Lower lobe of right lung (tissue), 2 donors: ENCODE measurements around the gene SRRM5. TPM values are rescaled to one million over a fixed set of nuclear protein-coding genes. Genes with fewer than 3 reads are reported as not detected.

ENCODE experiments used
- ATAC-seq, 2 donors: fragments of 200-7000 bp; cut with Tn5 transposase; one replicate each; pipeline ENCODE4 v1.9.1; 2020 to 2022; ENCODE audit warnings: mild to moderate bottlenecking in 2 of 2, moderate library complexity in 2 of 2
- DNase-seq: peaks from one replicate; pipeline ENCODE4 v3.0.0-alpha.2; 2020
- H3K27ac ChIP-seq: fragments of 200-600 bp; one replicate; pipeline ENCODE4 v1.8.0; 2022
- H3K27me3 ChIP-seq: fragments of 200-600 bp; one replicate; pipeline ENCODE4 v1.8.0; 2022; ENCODE audit warnings: low read depth
- H3K36me3 ChIP-seq: fragments of 200-600 bp; one replicate; pipeline ENCODE4 v1.8.0; 2022; ENCODE audit warnings: mild to moderate bottlenecking
- H3K4me1 ChIP-seq: fragments of 200-600 bp; one replicate; pipeline ENCODE4 v1.8.0; 2022
- H3K4me3 ChIP-seq: fragments of 200-600 bp; one replicate; pipeline ENCODE4 v1.8.0; 2022; ENCODE audit warnings: mild to moderate bottlenecking
- H3K9me3 ChIP-seq: fragments of 200-600 bp; one replicate; pipeline ENCODE4 v1.8.0; 2022
- CTCF ChIP-seq: fragments of 200-600 bp; IDR thresholded peaks from one replicate; pipeline ENCODE4 v1.8.0; 2022; ENCODE audit warnings: antibody characterized with exemption, mild to moderate bottlenecking
- intact Hi-C: fragments of 100-400 bp; cut with DNase I; formaldehyde crosslinking; loops from one replicate; pipeline ENCODE4 v1.11.0; 2022
- total RNA-seq: library from RNA; stranded (reverse); fragmentation: NEBNext Ultra II Directional; extraction: Animal tissue kit (Norgen Biotek cat#: 25700); gene quantifications from one replicate; pipeline ENCODE4 v1.2.1, GENCODE V29; 2021
- donor health status: DM: no; HTN: yes; CAD: no; lungs with severe emphysema.

The SRRM5 gene
- total RNA-seq, 1 donor from 2014 or later, result 0.24 TPM

DNA sequence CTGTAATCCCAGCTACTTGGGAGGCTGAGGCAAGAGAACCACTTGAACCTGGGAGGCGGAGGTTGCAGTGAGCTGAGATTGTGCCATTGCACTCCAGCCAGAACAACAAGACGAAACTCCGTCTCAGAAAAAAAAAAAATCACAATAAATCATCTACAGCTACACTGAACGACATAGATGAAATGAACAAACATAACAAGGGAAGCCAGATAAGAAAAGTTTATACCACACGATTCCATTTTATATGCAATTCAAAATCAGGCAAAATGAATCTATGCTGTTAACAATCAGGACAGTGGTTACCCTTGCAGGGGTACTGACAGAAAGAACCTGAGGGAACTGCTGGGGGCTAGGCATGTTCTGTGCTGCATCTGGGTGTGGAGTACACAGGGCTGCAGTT lies 42.2 kb upstream of the SRRM5 start:
- intact Hi-C loops, result no loop called here
- Histone ChIP-seq H3K36me3 (peaks cover 8% of the 10 kb centered on the region), H3K27ac (no peak overlapping the region), H3K27me3 (no peaks in the 10 kb centered on the region), H3K4me3 (no peak overlapping the region), H3K4me1 (peaks cover 7% of the 10 kb centered on the region), H3K9me3 (no peaks in the 10 kb centered on the region)
- DNase-seq, result no peak
- no peak for TF ChIP-seq CTCF
- ATAC-seq, result no peak

DNA sequence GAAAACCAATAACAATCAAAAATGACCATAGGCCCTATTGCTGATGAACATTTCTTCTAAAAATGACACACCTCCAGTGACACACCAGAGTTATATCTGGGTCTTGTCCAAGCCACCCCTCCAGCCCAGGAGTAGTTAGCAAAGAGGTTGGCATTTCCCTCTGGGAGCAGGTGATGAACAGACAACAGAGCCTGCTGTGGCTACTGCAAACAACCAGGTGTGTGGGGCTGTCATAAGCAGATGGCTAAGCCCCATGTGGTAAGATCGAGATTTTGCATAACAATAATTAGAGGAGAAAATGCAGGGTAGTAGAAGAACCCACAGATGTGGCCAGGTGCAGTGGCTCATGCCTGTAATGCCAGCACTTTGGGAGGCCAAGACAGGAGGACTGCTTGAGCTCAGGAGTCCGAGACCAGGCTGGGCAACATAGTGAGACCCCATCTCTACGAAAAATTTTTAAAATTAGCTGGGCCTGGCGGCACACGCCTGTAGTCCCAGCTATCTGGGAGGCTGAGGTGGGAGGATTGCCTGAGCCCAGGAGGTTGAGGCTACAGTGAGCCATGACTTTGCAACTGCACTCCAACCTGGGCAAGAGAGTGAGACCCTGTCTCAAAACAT lies 41.6 kb upstream of the SRRM5 start:
- no peak for TF ChIP-seq CTCF

GRCh38 chr19:43572171-43572588 lies 39.7 kb upstream of the SRRM5 start:
- Histone ChIP-seq H3K36me3 (peaks cover 8% of the 10 kb centered on the region), H3K4me1 (peaks cover 15% of the 10 kb centered on the region), H3K4me3 (no peak overlapping the region), H3K27me3 (no peaks in the 10 kb centered on the region), H3K9me3 (no peaks in the 10 kb centered on the region), H3K27ac (no peak overlapping the region)
- no peak for TF ChIP-seq CTCF
- intact Hi-C loops, result no loop called here
- no peak for DNase-seq
- ATAC-seq, result peak in 1 of 2 donors; percentile 20

More for the DNA sequence above, 41.6 kb upstream of the SRRM5 start:
- no peak for ATAC-seq
- H3K9me3 ChIP-seq, result no peaks in the 10 kb centered on the region
- DNase-seq, result no peak
- peaks cover 8% of the 10 kb centered on the region for H3K36me3 ChIP-seq
- no peak overlapping the region for H3K27ac ChIP-seq
- peaks cover 10% of the 10 kb centered on the region for H3K4me1 ChIP-seq
- no peaks in the 10 kb centered on the region for H3K27me3 ChIP-seq
- no peak overlapping the region for H3K4me3 ChIP-seq
- intact Hi-C loops, result no loop called here

DNA sequence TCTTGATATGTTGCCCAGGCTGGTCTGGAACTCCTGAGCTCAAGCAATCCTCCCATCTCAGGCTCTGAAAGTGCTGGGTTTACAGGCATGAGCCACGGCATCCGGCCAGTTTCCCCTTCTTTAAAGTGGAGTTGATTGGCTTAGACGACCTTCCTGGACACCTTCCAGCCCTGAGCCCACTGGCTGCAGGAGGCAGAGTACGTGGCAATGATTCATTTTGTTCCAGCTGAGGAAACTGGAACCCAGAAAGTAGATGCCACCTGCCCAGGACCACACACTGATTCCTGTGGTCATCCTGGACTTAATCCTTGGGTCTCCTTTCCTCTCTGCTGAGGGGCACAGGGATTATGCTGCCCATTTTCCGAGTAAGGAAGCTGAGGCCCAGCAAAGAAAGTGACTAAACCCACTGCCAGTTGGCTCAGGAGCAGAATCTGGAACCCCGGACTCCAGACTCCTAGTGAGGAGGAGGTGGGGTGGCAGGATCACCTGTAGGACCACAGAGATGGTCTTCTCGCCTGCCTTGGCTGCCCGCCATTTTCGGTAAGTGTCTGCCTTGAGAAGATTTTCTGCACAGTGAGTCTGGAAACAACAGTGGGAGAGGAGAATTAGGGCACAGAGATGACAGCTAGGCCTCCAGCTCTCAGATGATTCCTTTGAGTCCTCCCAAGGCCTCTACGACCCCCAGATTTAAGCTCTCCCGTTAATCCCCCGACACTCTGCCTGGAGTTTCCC lies 37.3 kb upstream of the SRRM5 start:
- DNase-seq (peak; percentile 28), ATAC-seq (no peak)
- Histone ChIP-seq H3K27me3 (no peaks in the 10 kb centered on the region), H3K4me1 (peaks cover 15% of the 10 kb centered on the region), H3K4me3 (peak overlapping the region; percentile 74), H3K36me3 (peaks cover 4% of the 10 kb centered on the region), H3K27ac (peak overlapping the region; percentile 86), H3K9me3 (no peaks in the 10 kb centered on the region)
- no peak for TF ChIP-seq CTCF
- intact Hi-C loops, result no loop called here

DNA sequence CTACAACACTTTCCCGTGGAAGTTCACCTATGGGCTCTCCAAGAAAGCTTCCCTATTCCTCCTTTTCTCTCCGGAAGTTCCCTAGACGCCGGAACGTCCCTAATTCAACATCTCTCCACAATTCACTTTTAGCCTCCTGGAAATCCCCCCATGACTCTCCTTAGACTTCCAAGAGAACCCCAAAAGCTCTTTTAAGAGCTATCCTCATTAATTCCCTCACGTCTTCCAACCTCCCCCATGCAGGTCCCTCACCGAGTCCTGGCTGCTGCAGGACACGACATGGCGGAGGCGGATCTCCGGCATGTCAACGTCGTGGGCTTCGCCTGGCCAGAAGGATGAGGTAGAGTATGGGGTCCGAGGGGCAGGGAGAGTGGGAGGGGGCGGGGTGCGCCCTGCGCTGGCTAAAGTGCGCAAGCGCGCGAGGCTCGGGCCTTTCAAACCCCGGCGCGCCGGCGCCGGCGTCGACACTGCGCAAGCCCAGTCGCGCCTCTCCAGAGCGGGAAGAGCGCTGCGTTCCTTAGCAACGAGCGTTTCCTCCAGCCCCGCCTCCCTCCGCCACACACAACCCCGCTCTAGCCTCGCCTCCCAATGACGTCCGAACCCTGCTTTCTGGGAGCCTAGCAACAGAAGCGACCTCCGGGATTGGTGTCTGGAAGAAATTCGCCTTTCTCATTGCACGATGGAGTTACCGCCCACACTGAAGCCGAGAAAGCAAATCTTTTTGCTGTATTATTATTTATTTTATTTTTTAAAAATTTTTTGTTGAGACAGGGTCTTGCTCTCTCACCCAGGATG lies 36.5 kb upstream of the SRRM5 start, which contains the start of the genes PINLYP and XRCC1:
TSS of gene PINLYP (plus strand) at position 646 of the 795 bp plus-strand sequence. CDS start 1,391 bp downstream, outside the sequence.
TSS of gene XRCC1 (minus strand) at position 372 of the 795 bp plus-strand sequence. CDS start at position 303, 69 bp downstream.
- peak; percentile 99 for ATAC-seq
- no peaks in the 10 kb centered on the region for H3K9me3 ChIP-seq
- no peak for TF ChIP-seq CTCF
- intact Hi-C loops, result no loop called here
- peak; percentile 99 for DNase-seq
- peaks cover 4% of the 10 kb centered on the region for H3K36me3 ChIP-seq
- H3K27ac ChIP-seq, result peak within 1 kb of the TSS; percentile 86
- peak within 1 kb of the TSS; percentile 74 for H3K4me3 ChIP-seq
- H3K27me3 ChIP-seq, result no peaks in the 10 kb centered on the region
- peaks cover 21% of the 10 kb centered on the region for H3K4me1 ChIP-seq
